Sigmoid colon (tissue), 4 donors: ENCODE measurements around the gene NOX3.

Experiments used
- CTCF ChIP-seq, 4 experiments: fragments of 450-650 bp in 3 of 4; fragments of 200-600 bp in 1 of 4; IDR thresholded peaks; one replicate each; pipeline ENCODE4 v1.5.1; 2016 to 2019; ENCODE audit warnings: antibody characterized with exemption in 4 of 4, mild to moderate bottlenecking in 3 of 4, moderate library complexity in 2 of 4
- POLR2A ChIP-seq, 2 donors: fragments of 450-650 bp; IDR thresholded peaks; one replicate each; pipeline ENCODE4 v1.6.1; 2016; ENCODE audit warnings: antibody characterized with exemption in 2 of 2, mild to moderate bottlenecking in 2 of 2, moderate library complexity in 2 of 2
- POLR2AphosphoS5 ChIP-seq, 4 donors: sonication (generic); formaldehyde crosslinking; IDR thresholded peaks; one replicate each; pipeline ENCODE4 v1.6.1; 2017; ENCODE audit warnings: antibody characterized with exemption in 4 of 4

GRCh38 chr6:155399062-155399744 is 56.4 kb downstream of the NOX3 start:
- TF ChIP-seq CTCF (IDR thresholded peaks at IDR 0.05) (no peak), POLR2AphosphoS5 (IDR thresholded peaks at IDR 0.05) (no peak), POLR2A (IDR thresholded peaks at IDR 0.05) (no peak)
